Femur (tissue), 1 donor: ENCODE data around the gene HTRA2.
"Not testable (repeated sequence)": the region's sequence is repeated elsewhere in the genome, so short reads cannot be mapped to it uniquely, and the experiment has no call there.

Experiments
- DNase-seq: peaks from one replicate; pipeline ENCODE4 v3.0.0-alpha.2; 2017

The HTRA2 gene

GRCh38 chr2:74548285-74548899 lies 18.7 kb downstream of the HTRA2 start:
- no peak for DNase-seq

DNA sequence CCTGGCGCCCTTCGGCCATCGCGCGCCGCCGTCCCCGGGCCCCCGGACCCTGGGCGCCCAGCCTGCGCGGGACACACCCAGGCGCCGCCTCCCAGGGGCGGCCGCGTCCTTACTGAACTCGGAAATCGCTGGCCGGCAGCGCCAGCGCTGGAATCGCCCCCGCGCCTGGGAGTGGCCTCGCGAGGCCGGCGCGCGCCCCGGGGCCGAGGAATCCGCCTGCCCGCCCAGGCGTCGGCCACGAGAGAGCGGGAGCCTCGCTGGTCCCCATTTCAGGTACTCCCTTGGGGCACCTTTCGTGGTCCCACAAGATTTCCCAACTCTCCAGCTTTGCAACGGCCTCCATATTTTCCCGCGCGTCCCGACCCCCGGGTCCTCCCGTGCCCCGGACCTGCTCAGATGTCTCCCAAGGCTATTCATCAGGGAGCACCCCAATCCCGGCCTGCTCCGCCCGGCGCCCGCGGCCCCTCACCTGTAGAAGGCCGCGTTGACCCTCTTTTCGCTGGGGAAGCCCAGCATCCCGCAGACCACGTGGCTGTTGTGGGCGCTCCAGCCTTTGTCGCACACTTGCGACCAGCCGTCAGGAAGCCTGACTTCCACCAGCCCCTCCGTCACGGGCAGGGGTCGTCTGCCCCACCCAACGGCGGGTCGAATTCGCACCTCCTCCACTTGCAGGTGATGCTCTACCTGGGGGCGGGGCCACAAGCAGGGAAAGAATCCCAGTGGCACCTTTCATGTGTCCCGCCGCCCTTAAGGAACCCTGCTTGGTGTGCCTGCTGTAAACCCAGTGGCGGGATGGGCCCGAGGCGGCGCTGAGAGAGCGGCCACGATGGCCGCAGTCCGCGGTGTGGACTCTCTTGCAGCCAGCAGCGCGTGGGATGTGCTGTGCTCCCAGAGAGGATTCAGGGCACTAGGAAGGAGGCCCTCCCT lies 19.4 kb downstream of the HTRA2 start:
- DNase-seq, result peak; percentile 79

DNA sequence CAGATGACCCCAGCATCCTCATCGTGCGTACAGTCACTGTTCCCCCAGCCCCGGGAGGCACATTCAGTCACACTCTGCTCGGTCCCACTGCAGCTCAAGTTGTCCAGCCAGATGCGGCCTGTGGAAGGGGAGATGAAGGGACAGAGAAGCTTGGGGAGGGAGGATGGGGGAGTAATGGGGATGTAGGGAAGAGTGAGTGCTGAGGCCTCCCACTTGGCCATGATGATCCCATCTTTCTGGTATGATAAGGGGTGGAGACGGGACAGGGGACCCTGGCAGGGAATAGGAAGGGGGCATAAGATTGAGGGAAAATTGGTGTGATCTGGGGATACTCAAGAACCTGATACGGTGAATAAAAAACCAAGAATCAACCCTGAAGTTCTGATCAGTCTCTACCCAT lies 20.5 kb downstream of the HTRA2 start:
- DNase-seq, result no peak

DNA sequence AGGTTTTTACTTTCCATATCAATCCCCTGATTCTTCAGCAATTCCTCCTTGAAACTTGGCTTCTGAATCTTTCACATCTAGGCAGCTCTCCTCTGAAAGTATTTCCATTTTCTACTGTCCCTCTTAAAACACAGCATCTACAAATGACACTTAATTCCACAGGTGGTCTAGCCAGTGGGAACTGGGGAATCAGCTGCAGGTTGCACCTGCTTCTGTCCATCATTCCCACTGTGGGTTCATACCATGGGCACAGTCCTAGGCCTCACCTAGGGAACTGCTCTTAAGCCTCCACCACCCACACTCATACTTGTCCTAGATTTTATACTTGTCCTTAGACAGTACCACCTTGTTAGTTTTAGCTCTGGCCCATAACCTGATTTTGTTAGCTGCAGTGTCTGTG lies 21.8 kb downstream of the HTRA2 start:
- no peak for DNase-seq

DNA sequence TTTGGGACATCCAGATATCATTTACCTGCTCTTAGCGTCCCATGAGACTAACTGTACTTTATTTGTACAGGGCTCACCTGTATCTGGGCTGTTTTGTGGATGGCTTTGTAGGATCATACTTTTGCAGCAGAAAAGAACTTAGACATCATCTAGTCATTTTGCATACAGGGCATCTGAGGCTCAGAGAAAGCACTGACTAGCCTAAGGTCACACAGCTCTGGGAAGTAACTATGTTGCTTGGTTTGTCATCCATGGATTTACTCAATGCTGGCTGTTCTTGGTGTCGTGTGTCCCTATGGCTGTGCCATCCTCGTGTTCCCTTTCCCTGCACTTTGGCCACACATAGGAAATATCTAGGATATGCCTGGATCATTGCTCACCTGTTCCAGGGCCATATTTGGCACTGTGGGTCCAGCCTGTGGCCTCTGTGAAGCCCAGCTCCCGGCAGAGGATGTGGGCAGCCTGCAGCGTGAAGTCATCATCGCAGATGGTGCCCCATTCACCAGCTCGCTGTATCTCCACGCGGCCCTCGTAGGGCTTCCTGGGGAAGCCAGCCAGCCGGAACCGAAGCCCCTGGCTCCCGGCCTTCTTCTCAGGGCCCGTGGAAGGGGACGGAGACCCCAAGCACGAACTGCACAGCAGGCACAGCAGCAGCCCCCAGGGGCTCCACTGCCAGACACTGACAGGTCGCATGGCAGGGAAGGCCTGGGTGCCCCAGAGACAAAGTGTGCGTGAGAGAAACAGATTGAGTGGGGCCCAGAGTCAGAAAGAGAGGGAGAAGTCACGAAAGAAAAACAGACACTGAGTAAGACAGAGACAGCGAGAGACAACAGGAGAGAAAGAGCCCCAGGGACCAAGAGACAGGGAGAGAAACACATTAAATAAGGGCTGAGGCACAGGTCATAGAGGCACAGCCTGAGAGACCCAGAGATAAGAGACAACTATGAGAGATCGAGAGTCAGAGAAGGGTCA lies 22.5 kb downstream of the HTRA2 start:
- no peak for DNase-seq

DNA sequence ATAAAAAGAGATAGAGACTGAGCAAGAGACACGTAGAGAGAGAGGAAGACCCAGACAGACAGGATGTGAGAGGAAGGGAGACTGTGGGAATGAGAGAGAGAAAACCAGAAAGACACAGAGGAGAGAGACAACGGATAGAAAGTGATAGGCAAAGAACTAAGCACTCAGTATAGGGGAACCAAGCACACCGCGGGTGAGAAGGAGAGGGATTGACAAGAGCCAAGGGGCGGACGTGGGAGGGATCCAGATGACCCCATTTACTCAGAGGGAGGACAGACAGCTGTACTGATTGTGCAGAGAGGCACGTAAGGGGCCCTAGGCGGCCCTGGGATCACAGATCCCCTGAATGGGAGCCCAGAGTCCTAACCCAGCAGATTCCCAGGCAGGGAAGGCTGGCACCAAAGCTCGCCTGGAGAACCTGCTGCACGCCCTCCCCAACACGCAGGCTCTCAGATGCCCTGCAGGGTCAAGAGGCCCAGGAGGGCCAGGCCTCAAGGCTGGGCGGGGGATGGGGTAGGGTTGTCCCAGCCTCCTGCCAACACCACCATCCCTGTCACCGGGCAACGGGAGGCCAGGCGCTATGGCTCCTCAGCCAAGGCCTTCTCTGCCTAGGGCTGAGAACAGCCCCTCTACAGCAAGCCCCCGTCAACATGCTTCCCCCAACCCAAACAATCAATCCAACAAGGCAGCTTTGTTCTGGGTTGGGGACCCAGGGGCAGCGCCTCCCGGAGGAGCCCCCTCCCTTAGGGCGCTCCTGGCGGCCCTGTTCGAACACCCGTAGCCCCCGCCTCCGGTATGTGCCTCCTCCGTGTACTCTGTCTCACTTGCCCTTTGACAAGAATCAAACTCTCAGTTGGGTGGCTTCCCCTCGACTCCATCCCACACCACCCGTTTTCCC lies 23.4 kb downstream of the HTRA2 start:
- peak; percentile 57 for DNase-seq

- peak; percentile 94 for DNase-seq
Observed at GRCh38 chr2:74553892-74554819, 24.4 kb downstream of the HTRA2 start, which contains the start of the genes DOK1 and LOXL3. Gene DOK1, plus strand, starts transcription at chr2:74554720. Its CDS starts 35 bp downstream, at chr2:74554755. Gene LOXL3, minus strand, starts transcription at chr2:74553942. Its CDS starts 1,308 bp downstream, at chr2:74552634.

- DNase-seq, result peak; percentile 55
Observed at GRCh38 chr2:74554820-74555531, 25.2 kb downstream of the HTRA2 start.

DNA sequence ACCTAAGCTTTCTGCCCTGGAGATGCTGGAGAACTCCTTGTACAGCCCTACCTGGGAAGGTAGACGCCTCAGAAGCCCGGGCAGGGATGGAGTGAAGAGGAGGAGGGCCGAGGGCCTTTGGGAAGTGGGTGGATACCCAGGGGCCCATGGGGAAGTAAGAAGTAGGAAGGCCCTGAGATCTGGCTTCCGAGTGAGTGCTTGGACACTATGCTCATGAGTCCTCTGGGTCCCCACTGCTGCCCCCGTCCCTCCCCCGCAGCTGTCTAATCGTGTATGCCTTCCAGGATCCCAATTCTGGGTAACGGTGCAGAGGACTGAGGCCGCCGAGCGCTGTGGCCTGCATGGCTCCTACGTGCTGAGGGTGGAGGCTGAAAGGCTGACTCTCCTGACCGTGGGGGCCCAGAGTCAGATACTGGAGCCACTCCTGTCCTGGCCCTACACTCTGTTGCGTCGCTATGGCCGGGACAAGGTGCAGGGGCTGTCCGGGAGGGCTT lies 25.9 kb downstream of the HTRA2 start:
- no peak for DNase-seq

DNA sequence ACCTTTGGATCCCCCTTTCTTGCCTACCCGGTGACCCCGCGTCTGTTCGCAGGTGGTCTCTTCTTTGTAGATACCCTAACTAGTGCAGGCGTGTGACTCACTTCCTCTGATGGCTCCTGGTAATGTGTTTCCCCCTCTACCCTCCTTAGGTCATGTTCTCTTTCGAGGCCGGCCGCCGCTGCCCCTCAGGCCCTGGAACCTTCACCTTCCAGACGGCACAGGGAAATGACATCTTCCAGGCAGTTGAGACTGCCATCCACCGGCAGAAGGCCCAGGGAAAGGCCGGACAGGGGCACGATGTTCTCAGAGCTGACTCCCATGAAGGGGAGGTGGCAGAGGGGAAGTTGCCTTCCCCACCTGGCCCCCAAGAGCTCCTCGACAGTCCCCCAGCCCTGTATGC lies 26.4 kb downstream of the HTRA2 start:
- DNase-seq, result no peak

- DNase-seq, result no peak
Observed at GRCh38 chr2:74556831-74557370, 27.2 kb downstream of the HTRA2 start.

DNA sequence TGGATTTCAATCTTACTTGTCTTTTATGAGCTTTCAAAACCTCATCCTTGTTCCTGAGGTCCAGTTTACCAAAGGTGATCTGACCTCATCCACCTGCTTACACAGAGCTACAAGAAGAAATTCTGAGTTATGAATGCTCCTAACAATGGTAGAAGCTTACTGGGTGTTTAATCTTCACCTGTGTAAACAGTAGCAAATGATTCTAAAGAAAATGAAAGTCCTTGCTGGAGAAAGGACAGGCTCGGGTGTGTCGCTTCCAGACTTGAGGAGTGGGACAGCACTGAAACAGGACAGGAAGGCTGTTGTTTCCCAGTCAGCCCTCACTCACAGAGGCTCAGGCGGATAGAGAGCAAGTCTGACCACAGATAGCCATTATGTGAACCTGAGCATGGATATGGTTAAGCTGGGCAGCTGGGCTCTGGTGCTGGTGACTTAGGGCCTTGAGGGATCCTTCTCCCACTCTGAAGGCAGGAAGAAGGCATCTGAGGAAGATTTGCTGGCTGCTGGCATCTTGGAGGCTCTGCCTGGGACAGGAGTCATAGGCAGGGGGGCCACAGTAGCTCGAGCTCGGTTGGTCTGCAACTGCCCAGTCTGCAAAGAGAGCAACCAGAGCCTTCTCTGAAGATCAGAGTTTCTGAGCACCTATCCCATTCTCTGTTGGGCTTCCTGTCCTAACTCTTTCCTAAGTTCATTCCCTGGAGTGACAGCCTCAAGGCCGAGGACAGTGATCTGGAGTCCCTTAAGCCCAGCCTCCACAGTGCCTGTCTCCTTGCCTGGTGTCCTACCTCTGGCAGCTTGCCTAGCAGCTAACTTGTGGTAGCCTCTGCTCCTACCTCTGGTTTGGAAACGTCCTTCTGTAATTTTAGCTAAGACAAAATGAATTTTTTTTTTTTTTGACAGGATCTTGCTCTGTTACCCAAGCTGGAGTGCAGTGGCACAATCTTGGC lies 28.8 kb downstream of the HTRA2 start:
- DNase-seq, result no peak

GRCh38 chr2:74559912-74560311 lies 30.2 kb downstream of the HTRA2 start:
- DNase-seq, result no peak

DNA sequence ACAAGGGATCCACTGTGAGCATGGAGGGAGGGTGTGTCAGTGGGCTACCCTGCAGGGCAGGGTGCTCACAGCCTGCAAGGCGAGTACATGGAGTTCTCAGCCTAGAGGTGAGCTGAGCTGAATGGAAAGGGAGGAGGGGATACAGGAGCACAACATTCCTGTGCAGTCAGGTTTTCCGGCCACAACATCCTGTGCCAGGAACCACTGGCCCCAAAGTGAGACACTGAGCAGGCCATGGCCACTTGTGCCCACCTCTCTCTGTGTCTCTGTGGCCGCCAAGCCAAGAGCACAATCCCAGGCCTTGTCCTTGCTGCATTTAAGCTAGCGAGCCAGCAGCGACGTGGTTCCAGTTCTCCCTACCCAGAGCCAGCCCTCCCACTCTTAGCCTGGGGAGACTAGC lies 30.9 kb downstream of the HTRA2 start:
- peak; percentile 58 for DNase-seq

DNA sequence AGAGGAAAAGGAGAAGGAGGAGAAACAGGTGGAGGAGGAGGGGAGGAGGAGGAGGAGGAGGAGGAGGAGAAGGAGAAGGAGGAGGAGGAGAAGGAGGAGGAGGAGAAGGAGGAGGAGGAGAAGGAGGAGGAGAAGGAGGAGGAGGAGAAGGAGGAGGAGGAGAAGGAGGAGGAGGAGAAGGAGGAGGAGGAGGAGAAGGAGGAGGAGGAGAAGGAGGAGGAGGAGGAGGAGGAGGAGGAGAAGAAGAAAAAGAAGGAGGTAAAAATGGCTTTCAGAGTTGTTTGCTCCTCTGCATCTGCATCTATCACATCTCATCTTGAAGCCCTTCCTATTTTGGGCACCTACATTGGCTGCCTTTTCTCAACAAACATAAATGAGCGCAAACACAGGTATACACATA lies 31.3 kb downstream of the HTRA2 start:
- not testable (repeated sequence) for DNase-seq

GRCh38 chr2:74562126-74562775 lies 32.5 kb downstream of the HTRA2 start:
- no peak for DNase-seq

DNA sequence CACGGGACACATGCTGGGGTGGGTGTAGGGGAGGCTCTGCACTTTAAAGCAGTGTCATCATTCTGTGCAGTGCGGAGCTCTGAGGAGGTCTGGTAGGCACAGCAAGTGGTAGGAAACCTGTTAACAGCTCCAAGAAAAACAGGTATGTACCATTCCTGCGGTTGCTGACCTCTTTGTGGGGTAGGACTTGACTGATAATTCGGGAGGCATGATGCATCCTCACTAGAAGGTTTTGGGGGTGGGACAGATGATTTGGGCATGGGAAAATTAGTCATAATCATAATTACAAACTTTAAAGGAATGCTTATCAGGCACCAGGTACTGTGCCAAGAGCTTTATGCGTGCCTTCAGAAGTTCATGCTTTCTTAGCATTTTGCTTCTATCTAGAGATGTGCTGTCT lies 34.5 kb downstream of the HTRA2 start:
- DNase-seq, result no peak
